Measurements from ENCODE around the gene THRB.

The THRB gene

GRCh38 chr3:24482096-24482705 lies 12.4 kb downstream of the THRB start:
- TF ChIP-seq ZSCAN16 (tag by site-specific recombination; IDR thresholded peaks at IDR 0.05): no peak
- no peak for TF ChIP-seq ZNF23 (tag by site-specific recombination; IDR thresholded peaks at IDR 0.05; ENCODE audit: borderline replicate concordance)
- TF ChIP-seq, protein P1, sequence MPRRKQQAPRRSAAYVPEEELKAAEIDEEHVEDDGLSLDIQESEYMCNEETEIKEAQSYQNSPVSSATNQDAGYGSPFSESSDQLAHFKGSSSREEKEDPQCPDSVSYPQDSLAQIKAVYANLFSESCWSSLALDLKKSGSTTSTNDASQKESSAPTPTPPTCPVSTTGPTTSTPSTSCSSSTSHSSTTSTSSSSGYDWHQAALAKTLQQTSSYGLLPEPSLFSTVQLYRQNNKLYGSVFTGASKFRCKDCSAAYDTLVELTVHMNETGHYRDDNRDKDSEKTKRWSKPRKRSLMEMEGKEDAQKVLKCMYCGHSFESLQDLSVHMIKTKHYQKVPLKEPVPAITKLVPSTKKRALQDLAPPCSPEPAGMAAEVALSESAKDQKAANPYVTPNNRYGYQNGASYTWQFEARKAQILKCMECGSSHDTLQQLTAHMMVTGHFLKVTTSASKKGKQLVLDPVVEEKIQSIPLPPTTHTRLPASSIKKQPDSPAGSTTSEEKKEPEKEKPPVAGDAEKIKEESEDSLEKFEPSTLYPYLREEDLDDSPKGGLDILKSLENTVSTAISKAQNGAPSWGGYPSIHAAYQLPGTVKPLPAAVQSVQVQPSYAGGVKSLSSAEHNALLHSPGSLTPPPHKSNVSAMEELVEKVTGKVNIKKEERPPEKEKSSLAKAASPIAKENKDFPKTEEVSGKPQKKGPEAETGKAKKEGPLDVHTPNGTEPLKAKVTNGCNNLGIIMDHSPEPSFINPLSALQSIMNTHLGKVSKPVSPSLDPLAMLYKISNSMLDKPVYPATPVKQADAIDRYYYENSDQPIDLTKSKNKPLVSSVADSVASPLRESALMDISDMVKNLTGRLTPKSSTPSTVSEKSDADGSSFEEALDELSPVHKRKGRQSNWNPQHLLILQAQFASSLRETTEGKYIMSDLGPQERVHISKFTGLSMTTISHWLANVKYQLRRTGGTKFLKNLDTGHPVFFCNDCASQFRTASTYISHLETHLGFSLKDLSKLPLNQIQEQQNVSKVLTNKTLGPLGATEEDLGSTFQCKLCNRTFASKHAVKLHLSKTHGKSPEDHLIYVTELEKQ (tag by site-specific recombination; IDR thresholded peaks at IDR 0.05; ENCODE audit: borderline replicate concordance): no peak
- no peak for TF ChIP-seq ZNF610 (tag by site-specific recombination; IDR thresholded peaks at IDR 0.05; ENCODE audit: borderline replicate concordance)
- TF ChIP-seq ZBTB20 (tag by site-specific recombination; IDR thresholded peaks at IDR 0.05): peak; percentile 18; the same call in 1 of the 2 replicates
- peak; percentile 95 for TF ChIP-seq ZNF596 (tag by site-specific recombination; IDR thresholded peaks at IDR 0.05)
- no peak for TF ChIP-seq GLIS1 (tag by site-specific recombination; IDR thresholded peaks at IDR 0.05)
- TF ChIP-seq ZNF155 (tag by site-specific recombination; IDR thresholded peaks at IDR 0.05): no peak
- TF ChIP-seq ZNF366 (tag by site-specific recombination; conservative IDR thresholded peaks at IDR 0.05): peak; percentile 82
- TF ChIP-seq SP2 (tag by site-specific recombination; IDR thresholded peaks at IDR 0.05): no peak
- no peak for TF ChIP-seq ZNF324 (tag by site-specific recombination; IDR thresholded peaks at IDR 0.05)
- TF ChIP-seq ZNF16 (tag by site-specific recombination; IDR thresholded peaks at IDR 0.05; ENCODE audit: low read depth): no peak
- no peak for TF ChIP-seq ZBTB17 (tag by site-specific recombination; IDR thresholded peaks at IDR 0.05)
- TF ChIP-seq FEZF1 (tag by site-specific recombination; IDR thresholded peaks at IDR 0.05): no peak
- peak; percentile 97 for TF ChIP-seq ZNF24 (tag by site-specific recombination; IDR thresholded peaks at IDR 0.05)
- ChIA-PET POLR2A (no interaction called here), CTCF (interaction anchor here (0.6 kb wide), 1 partner anchor 113 kb away, joined by 3 read pairs; no protein-coding TSS in a partner anchor)
- Histone ChIP-seq H3K4me1 (ENCODE audit: control insufficient read depth, insufficient read depth, low read length) (peaks cover under 1% of the 10 kb centered on the region; the same call in 1 of the 2 replicates), H3K4me3 (ENCODE audit: low read depth, low read length) (no peak overlapping the region), H3K36me3 (ENCODE audit: control insufficient read depth in 2 of 2, insufficient read depth in 1 of 2, low read length in 2 of 2) (no peaks in the 10 kb centered on the region), H3K27ac (ENCODE audit: extremely low read depth, low read depth, low read length) (no peak overlapping the region), H3K9me3 (ENCODE audit: control insufficient read depth, insufficient read depth, low read depth, low read length) (no peaks in the 10 kb centered on the region)

DNA sequence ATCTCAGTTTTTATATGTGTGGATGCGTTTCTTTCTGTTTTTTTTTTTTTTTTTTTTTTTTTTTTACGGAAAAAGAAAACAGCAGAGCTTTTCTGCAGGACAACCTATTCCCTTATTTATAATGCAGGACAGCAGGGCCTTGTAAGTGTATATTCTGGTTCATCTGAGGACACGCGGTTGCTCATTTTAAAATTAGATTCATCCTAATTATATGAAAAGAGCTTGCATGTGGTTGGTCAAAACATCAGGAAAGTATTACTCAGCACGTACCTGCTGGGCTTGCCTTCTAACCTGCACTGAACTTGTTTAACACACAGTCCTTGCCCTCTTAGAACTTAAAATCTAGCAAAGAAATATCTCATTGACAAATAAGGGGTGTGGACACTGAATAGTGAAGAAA lies 13.5 kb downstream of the THRB start:
- ChIA-PET POLR2A (no interaction called here), CTCF (interaction anchor here (1.2 kb wide), 1 partner anchor 12 kb away, joined by 3 read pairs; no protein-coding TSS in a partner anchor)
- Histone ChIP-seq H3K9me3 (ENCODE audit: control insufficient read depth, insufficient read depth, low read depth, low read length) (no peaks in the 10 kb centered on the region), H3K36me3 (ENCODE audit: control insufficient read depth in 2 of 2, insufficient read depth in 1 of 2, low read length in 2 of 2) (no peaks in the 10 kb centered on the region), H3K4me1 (ENCODE audit: control insufficient read depth, insufficient read depth, low read length) (0 out of 2 replicates have a peak, but pooled peaks cover 7% of the 10 kb centered on the region), H3K27ac (ENCODE audit: extremely low read depth, low read depth, low read length) (no peak overlapping the region), H3K4me3 (ENCODE audit: low read depth, low read length) (no peak overlapping the region)
- no peak for TF ChIP-seq ZNF174 (tag by site-specific recombination; IDR thresholded peaks at IDR 0.05)
- TF ChIP-seq ZNF561 (tag by site-specific recombination; IDR thresholded peaks at IDR 0.05; ENCODE audit: borderline replicate concordance): no peak
- TF ChIP-seq ZNF362 (tag by site-specific recombination; IDR thresholded peaks at IDR 0.05): no peak; the same call in 1 of the 2 replicates
- TF ChIP-seq ZNF350 (tag by site-specific recombination; IDR thresholded peaks at IDR 0.05): no peak
- TF ChIP-seq ZNF335 (tag by site-specific recombination; conservative IDR thresholded peaks at IDR 0.05): no peak
- TF ChIP-seq, protein P2, sequence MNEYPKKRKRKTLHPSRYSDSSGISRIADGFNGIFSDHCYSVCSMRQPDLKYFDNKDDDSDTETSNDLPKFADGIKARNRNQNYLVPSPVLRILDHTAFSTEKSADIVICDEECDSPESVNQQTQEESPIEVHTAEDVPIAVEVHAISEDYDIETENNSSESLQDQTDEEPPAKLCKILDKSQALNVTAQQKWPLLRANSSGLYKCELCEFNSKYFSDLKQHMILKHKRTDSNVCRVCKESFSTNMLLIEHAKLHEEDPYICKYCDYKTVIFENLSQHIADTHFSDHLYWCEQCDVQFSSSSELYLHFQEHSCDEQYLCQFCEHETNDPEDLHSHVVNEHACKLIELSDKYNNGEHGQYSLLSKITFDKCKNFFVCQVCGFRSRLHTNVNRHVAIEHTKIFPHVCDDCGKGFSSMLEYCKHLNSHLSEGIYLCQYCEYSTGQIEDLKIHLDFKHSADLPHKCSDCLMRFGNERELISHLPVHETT (tag by site-specific recombination; IDR thresholded peaks at IDR 0.05): no peak
